Esophagus squamous epithelium (tissue), 5 donors: ENCODE results near the gene SLC9A9. TPM values are rescaled to one million over a fixed set of nuclear protein-coding genes. Genes with fewer than 3 reads are reported as not detected.

Experiments used
- DNase-seq: peaks from one replicate; lab custom pipeline; 2025; lab: John Stamatoyannopoulos, UW
- H3K27ac ChIP-seq, 4 donors: fragments of 200-600 bp; sonication (generic); one replicate each; pipeline ENCODE4 v1.5.1; 2016 to 2019; ENCODE audit warnings: mild to moderate bottlenecking in 1 of 4
- H3K27me3 ChIP-seq, 4 donors: fragments of 200-600 bp; sonication (generic); 1 replicate in 3 of 4; 2 replicates in 1 of 4; pipeline versions ENCODE4 v1.5.1 to v1.6.0; 2017 to 2021; ENCODE audit warnings: antibody characterized with exemption in 1 of 4
- H3K36me3 ChIP-seq, 3 donors: fragments of 200-600 bp; sonication (generic); one replicate each; pipeline ENCODE4 v1.5.1; 2016 to 2019
- H3K4me1 ChIP-seq, 3 donors: fragments of 200-600 bp; sonication (generic); one replicate each; pipeline ENCODE4 v1.5.1; 2017 to 2019
- H3K4me3 ChIP-seq, 4 donors: fragments of 200-600 bp; sonication (generic); 1 replicate in 3 of 4; 2 replicates in 1 of 4; pipeline ENCODE4 v1.5.1; 2016 to 2019; ENCODE audit warnings: mild to moderate bottlenecking in 2 of 4, moderate library complexity in 1 of 4
- H3K9me3 ChIP-seq, 3 donors: fragments of 200-600 bp; sonication (generic); one replicate each; pipeline ENCODE4 v1.5.1; 2016 to 2019
- CTCF ChIP-seq, 6 experiments: fragments of 450-650 bp in 4 of 6; fragments of 200-600 bp in 2 of 6; sonication (generic) in 2 of 6; IDR thresholded peaks; one replicate each; pipeline ENCODE4 v1.5.1; 2016 to 2019; ENCODE audit warnings: antibody characterized with exemption in 6 of 6, mild to moderate bottlenecking in 4 of 6, moderate library complexity in 4 of 6
- POLR2A ChIP-seq, 4 donors: fragments of 450-650 bp; IDR thresholded peaks; one replicate each; pipeline ENCODE4 v1.6.1; 2017; ENCODE audit warnings: antibody characterized with exemption in 4 of 4, mild to moderate bottlenecking in 4 of 4, moderate library complexity in 3 of 4
- WGBS, 2 donors: methylation state at CpG; one replicate each; pipeline ENCODE4 v1.1.5; 2018; 5-methylcytosine and 5-hydroxymethylcytosine counted together
- intact Hi-C: fragments of 100-400 bp; cut with DNase I; formaldehyde crosslinking; loops from one replicate; pipeline ENCODE4 v1.15.0; 2022
- total RNA-seq, 4 donors: library from RNA; depleted of rRNA; stranded (reverse); fragments of >200 nt; gene quantifications; one replicate each; pipeline ENCODE4 v1.1.0, GENCODE V29; 2016
- donor health status: DM: yes; HTN: yes; CAD: no.

SLC9A9 gene
- total RNA-seq, 4 donors from 2014 or later: 11.2 to 22.3 (median 18.9) TPM

GRCh38 chr3:143249014-143249413, 599.3 kb downstream of the SLC9A9 start:
- DNase-seq: no peak
- WGBS, 2 donors: 90 to 95% methylated on average over 2 of the region's 2 CpGs
- TF ChIP-seq POLR2A (IDR thresholded peaks at IDR 0.05) (no peak), CTCF (IDR thresholded peaks at IDR 0.05) (no peak)
- intact Hi-C loops: no loop called here
- Histone ChIP-seq H3K4me3 (no peak overlapping the region), H3K36me3 (no peaks in the 10 kb centered on the region), H3K4me1 (no peaks in the 10 kb centered on the region), H3K27ac (no peak overlapping the region), H3K9me3 (no peaks in the 10 kb centered on the region), H3K27me3 (no peaks in the 10 kb centered on the region)

- intact Hi-C loops: no loop called here
- no peak for DNase-seq
- Histone ChIP-seq H3K4me3 (no peak overlapping the region), H3K4me1 (no peaks in the 10 kb centered on the region), H3K27ac (no peak overlapping the region), H3K27me3 (no peaks in the 10 kb centered on the region), H3K36me3 (no peaks in the 10 kb centered on the region), H3K9me3 (no peaks in the 10 kb centered on the region)
- TF ChIP-seq CTCF (IDR thresholded peaks at IDR 0.05) (no peak), POLR2A (IDR thresholded peaks at IDR 0.05) (no peak)
- 66 to 79% methylated on average over 2 to 3 of the region's 3 CpGs for WGBS, 2 donors
Observed at GRCh38 chr3:143247073-143247472, 601.2 kb downstream of the SLC9A9 start.

GRCh38 chr3:143245692-143246091, 602.6 kb downstream of the SLC9A9 start:
- WGBS, 2 donors: 90 to 96% methylated on average over 3 to 4 of the region's 4 CpGs
- Histone ChIP-seq H3K36me3 (no peaks in the 10 kb centered on the region), H3K9me3 (no peaks in the 10 kb centered on the region), H3K4me3 (no peak overlapping the region), H3K4me1 (no peaks in the 10 kb centered on the region), H3K27ac (no peak overlapping the region), H3K27me3 (no peaks in the 10 kb centered on the region)
- intact Hi-C loops: no loop called here
- DNase-seq: no peak
- TF ChIP-seq CTCF (IDR thresholded peaks at IDR 0.05): no peak
- no peak for TF ChIP-seq POLR2A (IDR thresholded peaks at IDR 0.05)

- DNase-seq: no peak
- H3K9me3 ChIP-seq: no peaks in the 10 kb centered on the region
- no peak overlapping the region for H3K4me3 ChIP-seq
- intact Hi-C loops: no loop called here
- H3K27me3 ChIP-seq: no peaks in the 10 kb centered on the region
- no peak for TF ChIP-seq POLR2A (IDR thresholded peaks at IDR 0.05)
- TF ChIP-seq CTCF (IDR thresholded peaks at IDR 0.05): no peak
- H3K27ac ChIP-seq: no peak overlapping the region
- no peaks in the 10 kb centered on the region for H3K36me3 ChIP-seq
- H3K4me1 ChIP-seq: no peaks in the 10 kb centered on the region
- 81 to 82% methylated on average over 8 to 9 of the region's 9 CpGs for WGBS, 2 donors
Observed at GRCh38 chr3:143244516-143245063, 603.7 kb downstream of the SLC9A9 start.

GRCh38 chr3:143243686-143244085, 604.6 kb downstream of the SLC9A9 start:
- no peak overlapping the region for H3K27ac ChIP-seq
- H3K4me1 ChIP-seq: no peaks in the 10 kb centered on the region
- H3K4me3 ChIP-seq: no peak overlapping the region
- TF ChIP-seq CTCF (IDR thresholded peaks at IDR 0.05) (no peak), POLR2A (IDR thresholded peaks at IDR 0.05) (no peak)
- no peaks in the 10 kb centered on the region for H3K36me3 ChIP-seq
- no peaks in the 10 kb centered on the region for H3K9me3 ChIP-seq
- intact Hi-C loops: no loop called here
- no peak for DNase-seq
- no peaks in the 10 kb centered on the region for H3K27me3 ChIP-seq
- WGBS, 2 donors: 91 to 96% methylated on average over 6 of the region's 6 CpGs
